ENCODE data around the gene NAGA.

- TF ChIP-seq, protein P1, sequence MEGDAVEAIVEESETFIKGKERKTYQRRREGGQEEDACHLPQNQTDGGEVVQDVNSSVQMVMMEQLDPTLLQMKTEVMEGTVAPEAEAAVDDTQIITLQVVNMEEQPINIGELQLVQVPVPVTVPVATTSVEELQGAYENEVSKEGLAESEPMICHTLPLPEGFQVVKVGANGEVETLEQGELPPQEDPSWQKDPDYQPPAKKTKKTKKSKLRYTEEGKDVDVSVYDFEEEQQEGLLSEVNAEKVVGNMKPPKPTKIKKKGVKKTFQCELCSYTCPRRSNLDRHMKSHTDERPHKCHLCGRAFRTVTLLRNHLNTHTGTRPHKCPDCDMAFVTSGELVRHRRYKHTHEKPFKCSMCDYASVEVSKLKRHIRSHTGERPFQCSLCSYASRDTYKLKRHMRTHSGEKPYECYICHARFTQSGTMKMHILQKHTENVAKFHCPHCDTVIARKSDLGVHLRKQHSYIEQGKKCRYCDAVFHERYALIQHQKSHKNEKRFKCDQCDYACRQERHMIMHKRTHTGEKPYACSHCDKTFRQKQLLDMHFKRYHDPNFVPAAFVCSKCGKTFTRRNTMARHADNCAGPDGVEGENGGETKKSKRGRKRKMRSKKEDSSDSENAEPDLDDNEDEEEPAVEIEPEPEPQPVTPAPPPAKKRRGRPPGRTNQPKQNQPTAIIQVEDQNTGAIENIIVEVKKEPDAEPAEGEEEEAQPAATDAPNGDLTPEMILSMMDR (IDR thresholded peaks at IDR 0.05; ENCODE audit: poor library complexity): no peak
- TF ChIP-seq EZH2phosphoT487 (IDR thresholded peaks at IDR 0.05; ENCODE audit: low read depth, severe bottlenecking, unreplicated experiment): no peak
These were observed 37.1 kb downstream of the NAGA start for GRCh38 chr22:42033263-42034181.
